Esophagus muscularis mucosa (tissue), 4 donors: ENCODE results near the gene CLEC18B. TPM values are rescaled to one million over a fixed set of nuclear protein-coding genes. Genes with fewer than 3 reads are reported as not detected.

Experiments used
- DNase-seq: peaks from one replicate; pipeline ENCODE4 v3.0.0-alpha.2; 2017; ENCODE audit errors: extremely low spot score
- H3K27ac ChIP-seq, 4 donors: fragments of 200-600 bp; sonication (generic); replicated peaks in 1 of 4; 1 replicate in 3 of 4; 2 replicates in 1 of 4; pipeline ENCODE4 v1.5.1; 2016 to 2019; ENCODE audit warnings: mild to moderate bottlenecking in 1 of 4
- H3K27me3 ChIP-seq, 4 donors: fragments of 200-600 bp; sonication (generic); one replicate each; pipeline versions ENCODE4 v1.5.1 to v1.6.0; 2016 to 2019
- H3K36me3 ChIP-seq, 4 donors: fragments of 200-600 bp; sonication (generic); one replicate each; pipeline ENCODE4 v1.5.1; 2016 to 2019
- H3K4me1 ChIP-seq, 4 donors: fragments of 200-600 bp; sonication (generic); one replicate each; pipeline ENCODE4 v1.5.1; 2016 to 2019
- H3K4me3 ChIP-seq, 4 donors: fragments of 200-600 bp; sonication (generic); 1 replicate in 2 of 4; 2 replicates in 2 of 4; pipeline ENCODE4 v1.5.1; 2016 to 2019; ENCODE audit warnings: mild to moderate bottlenecking in 4 of 4, moderate library complexity in 1 of 4
- H3K9me3 ChIP-seq, 4 donors: fragments of 200-600 bp; sonication (generic); 1 replicate in 3 of 4; 2 replicates in 1 of 4; pipeline ENCODE4 v1.5.1; 2016 to 2019
- EP300 ChIP-seq: sonication (generic); formaldehyde crosslinking; IDR thresholded peaks from one replicate; pipeline ENCODE4 v1.6.1; 2017; ENCODE audit warnings: antibody characterized with exemption
- POLR2A ChIP-seq: fragments of 450-650 bp; IDR thresholded peaks from one replicate; pipeline ENCODE4 v1.6.1; 2017; ENCODE audit warnings: antibody characterized with exemption, moderate library complexity, mild to moderate bottlenecking, low read depth
- POLR2AphosphoS5 ChIP-seq, 2 donors: sonication (generic); formaldehyde crosslinking; IDR thresholded peaks; one replicate each; pipeline ENCODE4 v1.6.1; 2017; ENCODE audit warnings: antibody characterized with exemption in 2 of 2
- WGBS: methylation state at CpG from one replicate; pipeline ENCODE4 v1.1.5; 2018; 5-methylcytosine and 5-hydroxymethylcytosine counted together
- intact Hi-C: fragments of 100-400 bp; cut with DNase I; formaldehyde crosslinking; loops from one replicate; pipeline ENCODE4 v1.15.1; 2023
- total RNA-seq, 4 donors: library from RNA; depleted of rRNA; stranded (reverse); fragments of >200 nt; gene quantifications; one replicate each; pipeline versions ENCODE4 v1.1.0 to v1.2.1, GENCODE V29; 2016
- TF ChIP-seq, protein P1 (sequence below), 3 experiments: fragments of 200-600 bp in 2 of 3; fragments of 450-650 bp in 1 of 3; sonication (generic) in 2 of 3; IDR thresholded peaks; one replicate each; pipeline ENCODE4 v1.5.1; 2017 to 2019; ENCODE audit warnings: antibody characterized with exemption in 3 of 3, mild to moderate bottlenecking in 2 of 3, moderate library complexity in 1 of 3

CLEC18B gene
- total RNA-seq, 4 donors from 2014 or later, result 1.2 TPM; not detected in 3

GRCh38 chr16:74465851-74466685 is 44.8 kb upstream of the CLEC18B start:
- intact Hi-C loops, result no loop called here
- TF ChIP-seq POLR2AphosphoS5 (IDR thresholded peaks at IDR 0.05), result no peak
- no peak for TF ChIP-seq EP300
- TF ChIP-seq POLR2A, result no peak
- TF ChIP-seq, protein P1, sequence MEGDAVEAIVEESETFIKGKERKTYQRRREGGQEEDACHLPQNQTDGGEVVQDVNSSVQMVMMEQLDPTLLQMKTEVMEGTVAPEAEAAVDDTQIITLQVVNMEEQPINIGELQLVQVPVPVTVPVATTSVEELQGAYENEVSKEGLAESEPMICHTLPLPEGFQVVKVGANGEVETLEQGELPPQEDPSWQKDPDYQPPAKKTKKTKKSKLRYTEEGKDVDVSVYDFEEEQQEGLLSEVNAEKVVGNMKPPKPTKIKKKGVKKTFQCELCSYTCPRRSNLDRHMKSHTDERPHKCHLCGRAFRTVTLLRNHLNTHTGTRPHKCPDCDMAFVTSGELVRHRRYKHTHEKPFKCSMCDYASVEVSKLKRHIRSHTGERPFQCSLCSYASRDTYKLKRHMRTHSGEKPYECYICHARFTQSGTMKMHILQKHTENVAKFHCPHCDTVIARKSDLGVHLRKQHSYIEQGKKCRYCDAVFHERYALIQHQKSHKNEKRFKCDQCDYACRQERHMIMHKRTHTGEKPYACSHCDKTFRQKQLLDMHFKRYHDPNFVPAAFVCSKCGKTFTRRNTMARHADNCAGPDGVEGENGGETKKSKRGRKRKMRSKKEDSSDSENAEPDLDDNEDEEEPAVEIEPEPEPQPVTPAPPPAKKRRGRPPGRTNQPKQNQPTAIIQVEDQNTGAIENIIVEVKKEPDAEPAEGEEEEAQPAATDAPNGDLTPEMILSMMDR (IDR thresholded peaks at IDR 0.05), result no peak

GRCh38 chr16:74465281-74465680 is 44.0 kb upstream of the CLEC18B start:
- DNase-seq, result no peak
- no peak for TF ChIP-seq POLR2A
- TF ChIP-seq, protein P1 (IDR thresholded peaks at IDR 0.05), result no peak
- no peak for TF ChIP-seq POLR2AphosphoS5 (IDR thresholded peaks at IDR 0.05)
- no peak for TF ChIP-seq EP300
- no peaks in the 10 kb centered on the region for H3K4me1 ChIP-seq
- H3K27me3 ChIP-seq, result no peaks in the 10 kb centered on the region
- 78% methylated on average over 7 of the region's 7 CpGs for WGBS
- intact Hi-C loops, result no loop called here
- H3K27ac ChIP-seq, result no peak overlapping the region
- no peaks in the 10 kb centered on the region for H3K9me3 ChIP-seq
- H3K4me3 ChIP-seq, result no peak overlapping the region
- peaks cover 60 to 100% (median 95%) of the 10 kb centered on the region in 4 donors for H3K36me3 ChIP-seq

More at GRCh38 chr16:74465851-74466685, 44.8 kb upstream of the CLEC18B start:
- no peak for DNase-seq
- H3K9me3 ChIP-seq, result no peaks in the 10 kb centered on the region
- H3K4me1 ChIP-seq, result no peaks in the 10 kb centered on the region
- peaks cover 67 to 100% (median 95%) of the 10 kb centered on the region in 4 donors for H3K36me3 ChIP-seq
- no peak overlapping the region for H3K4me3 ChIP-seq
- 84% methylated on average over 6 of the region's 6 CpGs for WGBS
- H3K27ac ChIP-seq, result no peak overlapping the region
- no peaks in the 10 kb centered on the region for H3K27me3 ChIP-seq

- no peak overlapping the region for H3K4me3 ChIP-seq
- no peaks in the 10 kb centered on the region for H3K27me3 ChIP-seq
- H3K36me3 ChIP-seq, result peaks cover 61 to 100% (median 94%) of the 10 kb centered on the region in 4 donors
- H3K27ac ChIP-seq, result no peak overlapping the region
- no peak for DNase-seq
- intact Hi-C loops, result no loop called here
- no peaks in the 10 kb centered on the region for H3K9me3 ChIP-seq
- H3K4me1 ChIP-seq, result no peaks in the 10 kb centered on the region
- WGBS, result 97% methylated on average over 2 of the region's 2 CpGs
- no peak for TF ChIP-seq POLR2AphosphoS5 (IDR thresholded peaks at IDR 0.05)
- TF ChIP-seq POLR2A, result no peak
- no peak for TF ChIP-seq EP300
- TF ChIP-seq, protein P1 (IDR thresholded peaks at IDR 0.05), result no peak
Observed at GRCh38 chr16:74463888-74464287, 42.6 kb upstream of the CLEC18B start.

DNA sequence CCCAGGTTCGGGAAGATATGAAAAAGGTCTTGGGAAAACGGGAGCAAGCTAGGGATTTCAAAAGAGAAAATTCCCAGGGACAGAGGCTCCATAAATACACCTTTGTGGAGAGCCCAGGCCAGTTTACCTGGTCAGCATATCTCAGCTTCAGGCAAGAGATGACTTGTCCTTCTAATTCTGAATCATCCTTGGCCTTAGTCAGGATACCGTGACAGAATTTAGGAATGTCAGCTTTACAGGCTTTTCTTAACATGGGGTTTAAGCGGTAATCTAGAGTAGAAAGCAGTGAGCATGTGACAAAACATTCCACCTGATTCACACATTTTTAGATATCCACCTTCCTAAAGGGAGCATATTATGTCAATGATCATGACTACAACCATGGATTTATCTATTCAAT is 41.1 kb upstream of the CLEC18B start:
- Histone ChIP-seq H3K36me3 (peaks cover 56 to 99% (median 93%) of the 10 kb centered on the region in 4 donors), H3K9me3 (no peaks in the 10 kb centered on the region), H3K4me1 (no peaks in the 10 kb centered on the region), H3K27ac (no peak overlapping the region), H3K4me3 (no peak overlapping the region), H3K27me3 (no peaks in the 10 kb centered on the region)
- intact Hi-C loops, result no loop called here
- TF ChIP-seq, protein P1 (IDR thresholded peaks at IDR 0.05), result no peak
- TF ChIP-seq POLR2AphosphoS5 (IDR thresholded peaks at IDR 0.05), result no peak
- TF ChIP-seq EP300, result no peak
- 90% methylated on average over 4 of the region's 4 CpGs for WGBS
- DNase-seq, result no peak
